DMS79 (cell line): Measurements from ENCODE around the gene ALDH7A1.

ENCODE experiments used
- DNase-seq: peaks from one replicate; lab custom pipeline; 2025; lab: John Stamatoyannopoulos, UW

ALDH7A1 gene

DNA sequence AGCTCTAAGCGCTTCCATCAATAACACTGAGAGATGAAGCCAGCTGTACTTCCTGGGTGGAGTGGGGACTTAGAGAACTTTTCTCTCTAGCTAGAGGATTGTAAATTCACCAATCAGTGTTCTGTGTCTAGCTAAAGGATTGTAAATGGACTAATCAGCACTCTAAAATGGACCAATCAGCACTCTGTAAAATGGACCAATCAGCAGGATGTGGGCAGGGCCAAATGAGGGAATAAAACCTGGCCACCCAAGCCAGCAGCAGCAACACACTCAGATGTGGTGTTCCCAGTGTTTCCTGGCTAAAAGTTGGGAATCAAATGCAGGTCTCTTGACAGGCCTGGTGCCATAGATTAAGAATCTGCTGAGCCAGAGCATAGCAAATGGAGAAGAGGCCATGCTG, 60.5 kb downstream of the ALDH7A1 start:
- no peak for DNase-seq

DNA sequence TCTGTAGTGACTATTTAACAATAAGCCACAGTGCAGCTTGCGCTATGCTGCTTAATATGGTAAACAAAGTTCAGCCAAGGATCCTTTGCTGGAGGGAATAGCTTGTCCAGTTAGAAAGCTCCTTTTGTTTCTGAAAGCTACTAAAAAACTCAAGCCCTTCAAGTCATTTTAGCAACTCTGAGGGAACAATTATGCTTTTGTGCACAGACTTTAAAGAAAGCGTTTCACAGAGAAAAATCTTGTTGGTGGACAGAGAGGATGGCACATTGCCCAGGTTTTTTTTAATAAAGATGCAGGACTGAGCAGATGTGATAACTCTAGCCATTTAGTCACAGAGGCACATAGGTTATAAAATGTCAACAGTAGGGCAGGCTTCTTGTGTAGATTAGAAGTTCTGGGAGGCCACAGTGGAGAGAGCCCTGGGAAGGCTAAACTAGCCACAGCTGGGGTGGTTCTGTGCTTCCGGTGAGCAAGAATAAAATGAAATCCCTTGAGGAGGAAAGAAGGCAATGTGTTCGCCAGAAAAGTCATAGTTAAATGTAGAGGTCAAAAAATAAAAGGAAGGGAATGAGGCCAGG, 63.4 kb downstream of the ALDH7A1 start:
- no peak for DNase-seq

DNA sequence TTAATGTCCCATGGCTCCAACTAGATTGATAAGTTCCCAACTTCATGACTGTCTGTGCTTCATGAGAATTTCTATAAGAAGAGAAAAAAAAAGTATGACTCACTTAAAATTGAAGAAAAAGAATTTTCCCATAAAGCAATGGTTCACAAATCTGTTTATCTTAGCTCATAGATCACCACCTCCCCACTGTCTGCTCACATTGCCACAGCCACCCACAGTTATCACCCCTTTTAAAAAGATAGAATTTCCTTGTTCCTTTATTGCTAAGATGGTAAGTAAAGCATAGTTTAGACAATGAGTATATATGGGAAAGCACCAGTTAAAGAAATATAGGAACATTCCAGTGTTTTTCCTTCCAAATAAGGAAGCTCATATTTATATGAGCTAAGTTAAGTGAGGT, 67.1 kb downstream of the ALDH7A1 start:
- DNase-seq: no peak

DNA sequence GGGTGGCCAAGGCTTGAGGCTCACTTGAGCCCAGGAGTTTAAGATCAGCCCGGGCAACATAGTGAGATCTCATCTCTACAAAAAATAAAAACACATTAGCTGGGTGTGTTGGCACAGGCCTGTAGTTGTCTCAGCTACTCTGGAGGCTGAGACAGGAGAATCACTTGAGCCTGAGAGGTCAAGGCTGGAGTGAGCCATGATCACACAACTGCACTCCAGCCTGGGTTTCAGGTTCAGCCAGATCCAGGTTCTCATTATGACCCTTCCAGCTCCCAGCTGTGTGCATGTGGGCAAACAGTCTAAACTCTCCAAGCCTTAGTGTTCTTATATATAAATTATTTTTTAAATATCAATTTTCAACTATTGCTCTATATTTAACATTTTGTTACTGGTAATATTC, 67.9 kb downstream of the ALDH7A1 start:
- no peak for DNase-seq

DNA sequence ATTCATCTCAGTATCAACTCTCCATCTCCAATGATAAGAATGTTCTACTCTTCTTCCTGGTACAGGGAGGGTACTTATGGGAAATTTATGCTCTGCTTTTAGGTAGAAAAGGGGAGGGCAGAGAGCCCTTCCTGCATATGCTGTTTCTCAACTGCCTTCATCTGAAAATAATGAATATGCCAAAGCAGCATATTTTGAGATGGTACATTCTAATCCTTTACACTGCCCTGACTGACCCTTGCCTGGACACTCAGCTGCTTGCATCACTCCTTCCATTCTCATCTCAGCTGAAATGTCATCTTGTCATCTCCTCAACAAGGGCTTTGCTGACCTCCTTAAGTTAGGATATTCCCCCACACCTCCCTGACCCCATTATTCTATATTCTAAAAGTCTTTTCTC, 68.5 kb downstream of the ALDH7A1 start:
- DNase-seq: no peak

DNA sequence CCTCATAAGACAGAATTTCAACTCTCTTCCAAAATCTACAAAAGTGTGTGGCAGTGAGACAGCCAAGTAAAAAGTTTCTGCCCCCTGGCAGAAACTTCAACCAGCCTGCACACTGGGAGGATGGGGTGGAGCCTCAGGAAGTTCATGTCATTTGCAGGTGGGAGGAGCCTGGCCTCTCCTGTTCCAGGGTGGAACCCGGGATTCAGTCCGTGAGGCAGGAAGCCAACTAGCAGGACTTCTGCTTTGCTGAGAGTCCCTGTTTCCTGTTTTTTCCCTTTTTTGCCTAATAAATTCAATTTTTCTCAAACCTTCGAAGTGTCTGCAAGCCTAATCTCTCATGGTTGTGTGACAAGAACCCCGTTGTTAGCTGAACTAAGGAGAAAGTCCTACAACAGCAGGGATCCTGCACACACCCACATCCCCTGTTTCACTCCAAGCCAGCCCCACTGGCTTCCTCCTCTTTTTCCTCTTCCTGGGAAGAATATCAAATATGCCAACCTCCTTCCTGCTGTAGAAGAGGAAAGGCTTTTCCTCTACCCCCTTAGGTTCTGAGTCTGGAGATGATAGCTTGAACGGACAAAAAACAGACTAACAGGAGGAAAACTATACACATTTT, 69.3 kb downstream of the ALDH7A1 start:
- no peak for DNase-seq

DNA sequence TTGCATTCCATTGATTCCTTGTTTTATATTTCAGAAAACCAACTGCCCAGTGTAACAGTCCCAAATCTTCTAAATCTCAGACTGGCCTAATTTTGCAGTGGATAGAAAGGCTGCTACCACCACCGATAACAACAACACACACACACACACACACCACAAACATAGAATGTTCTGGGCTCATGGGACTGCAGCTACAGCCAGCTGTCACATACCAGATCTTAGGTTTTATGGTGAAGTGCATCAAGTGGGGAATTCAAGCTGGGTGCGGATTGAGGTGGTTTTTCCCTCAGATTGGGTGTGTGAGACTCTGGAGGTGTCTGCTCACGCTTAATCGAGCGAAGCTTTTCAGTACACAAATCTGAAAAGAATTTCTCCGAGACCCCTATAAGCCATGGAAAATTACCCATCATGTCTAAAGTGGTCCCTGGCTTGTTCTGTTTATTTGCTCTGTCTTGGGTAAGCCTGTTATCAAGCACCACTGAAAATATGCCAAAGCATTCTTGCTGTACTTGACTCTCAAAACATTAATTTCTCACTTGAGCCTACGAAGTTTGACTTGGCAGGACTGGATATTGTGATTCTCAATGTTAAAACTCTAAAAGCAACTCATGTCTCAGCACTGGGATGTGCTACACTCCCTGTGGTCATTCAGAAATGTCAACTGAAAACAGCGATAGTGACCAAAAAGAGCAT, 71.1 kb downstream of the ALDH7A1 start:
- DNase-seq: peak; percentile 75

DNA sequence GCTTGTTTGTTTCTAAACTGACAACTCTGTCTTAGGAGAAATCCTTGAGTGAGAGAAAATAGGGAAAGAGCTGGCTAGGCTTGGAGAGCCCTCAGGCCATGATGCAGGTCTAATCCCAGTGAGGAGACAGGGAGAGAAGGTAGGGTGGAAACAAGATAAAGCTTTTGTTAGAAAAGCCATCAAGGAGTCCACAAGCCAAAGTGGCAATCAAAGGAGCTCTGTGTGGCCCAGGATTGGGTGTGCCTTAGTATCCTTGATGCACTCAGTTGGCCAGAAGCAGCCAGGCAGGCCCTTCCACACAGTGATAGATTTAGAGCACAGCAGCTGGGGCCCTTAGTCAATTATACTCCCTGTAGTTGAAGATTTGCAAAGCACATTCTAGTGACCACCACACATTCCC, 73.9 kb downstream of the ALDH7A1 start:
- no peak for DNase-seq

DNA sequence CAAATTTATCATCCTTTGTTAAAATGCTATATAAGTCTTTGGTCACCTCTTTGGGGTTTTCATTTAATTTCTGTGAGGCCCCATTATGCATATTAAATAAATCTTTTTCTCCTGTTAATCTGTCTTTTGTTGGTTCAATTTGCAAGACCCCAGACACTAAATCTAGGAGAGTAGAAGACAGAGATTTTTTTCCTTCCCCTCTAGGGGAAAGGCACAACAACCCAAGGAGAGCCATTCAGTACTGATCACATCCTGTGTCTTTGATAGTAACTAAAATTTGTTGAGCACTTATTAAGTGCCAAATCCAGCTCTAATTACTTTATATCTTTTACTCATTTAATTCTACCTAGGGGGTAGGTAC, 74.4 kb downstream of the ALDH7A1 start:
- no peak for DNase-seq

DNA sequence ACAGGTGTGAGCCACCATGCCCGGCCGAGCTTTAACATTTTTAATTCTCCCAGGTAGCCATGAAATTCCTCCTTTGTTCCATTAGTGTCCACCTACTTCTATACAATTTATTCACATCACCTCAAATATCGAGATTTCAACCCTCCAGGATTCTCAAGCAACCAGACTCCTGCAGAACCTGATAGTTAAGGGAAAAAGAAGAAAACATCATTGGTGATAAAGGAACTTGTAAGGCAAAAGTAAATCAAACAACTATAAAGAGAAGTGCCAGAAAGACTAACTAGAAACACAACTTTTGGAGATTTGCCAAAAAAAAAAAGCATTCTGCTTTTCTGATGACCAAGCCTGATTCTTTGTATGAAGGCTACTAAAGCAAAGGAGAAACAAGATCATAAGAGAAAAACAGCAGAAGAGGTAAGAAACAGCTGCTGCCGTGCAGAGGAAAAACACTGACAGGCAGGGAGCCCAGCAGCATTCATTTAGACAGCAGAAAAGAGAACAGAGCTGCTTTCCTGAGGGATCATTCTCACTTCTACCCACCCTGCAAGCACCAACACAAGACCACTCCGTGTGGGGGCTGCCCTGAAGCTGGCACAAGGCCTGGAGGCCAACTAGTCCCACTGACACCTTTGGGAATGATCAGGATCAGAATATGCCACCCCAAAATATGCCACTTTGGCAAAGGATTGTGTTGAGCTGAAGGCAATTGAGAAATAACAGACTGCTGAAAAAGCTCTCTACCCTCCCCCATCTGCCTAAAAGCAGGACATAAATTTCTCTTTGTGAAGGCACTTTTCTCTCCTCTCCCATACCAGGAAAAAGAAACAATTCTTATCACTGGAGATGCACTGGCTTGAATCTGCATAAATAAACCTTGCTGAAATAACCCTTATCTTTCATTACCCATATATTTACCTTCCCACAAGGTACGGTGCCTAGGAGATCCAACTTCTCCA, 75.1 kb downstream of the ALDH7A1 start:
- DNase-seq: peak; percentile 4

DNA sequence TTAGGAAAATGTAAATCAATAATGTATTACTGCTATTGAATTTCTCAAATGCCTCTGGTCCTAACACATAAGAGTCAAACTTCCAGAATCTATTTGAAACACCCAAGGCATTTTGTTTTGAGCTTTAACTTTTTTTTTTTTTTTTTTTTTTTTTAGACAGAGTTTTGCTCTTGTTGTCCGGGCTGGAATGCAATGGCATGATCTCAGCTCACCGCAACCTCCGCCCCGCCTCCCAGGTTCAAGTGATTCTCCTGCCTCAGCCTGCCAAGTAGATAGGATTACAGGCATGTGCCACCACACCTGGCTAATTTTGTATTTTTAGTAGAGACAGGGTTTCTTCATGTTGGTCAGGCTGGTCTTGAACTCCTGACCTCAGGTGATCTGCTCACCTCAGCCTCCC, 75.8 kb downstream of the ALDH7A1 start:
- peak; percentile 4 for DNase-seq

DNA sequence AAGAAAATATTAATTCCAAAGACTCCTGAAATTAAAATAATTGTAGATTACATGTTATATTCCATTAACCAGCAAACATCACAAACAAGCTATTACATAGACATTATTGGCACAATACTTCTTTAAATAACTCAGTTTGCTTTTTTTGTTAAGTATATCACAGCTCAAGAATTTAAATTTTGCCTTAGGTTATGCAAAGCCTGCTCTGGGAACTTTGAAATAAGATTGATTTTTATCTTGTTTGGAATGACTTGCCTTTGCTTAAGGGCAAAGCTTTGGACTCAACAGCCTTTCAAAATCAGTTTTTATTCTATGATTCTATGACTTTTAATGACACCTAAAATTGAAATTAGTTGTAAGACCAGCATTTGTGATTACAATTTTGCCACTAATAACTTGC, 78.2 kb downstream of the ALDH7A1 start:
- DNase-seq: no peak

DNA sequence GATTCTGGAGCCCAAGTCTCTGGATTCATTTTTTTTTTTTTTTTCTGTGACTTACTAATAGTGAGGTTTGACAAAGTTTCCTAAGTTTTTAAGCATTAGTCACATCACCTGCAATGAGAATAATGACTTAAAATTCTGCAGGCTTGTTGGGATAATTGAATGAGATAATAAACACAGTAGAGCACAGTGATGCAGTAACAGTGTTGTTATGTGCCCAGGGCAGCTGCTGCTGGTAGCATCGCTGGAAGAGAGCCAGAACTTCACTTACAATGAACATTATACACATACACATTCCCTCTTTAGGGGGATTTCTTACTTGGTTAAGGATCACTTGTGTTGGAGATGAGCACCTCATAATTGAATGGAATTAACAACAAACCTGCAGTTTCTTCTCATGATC, 78.9 kb downstream of the ALDH7A1 start:
- peak; percentile 11 for DNase-seq

DNA sequence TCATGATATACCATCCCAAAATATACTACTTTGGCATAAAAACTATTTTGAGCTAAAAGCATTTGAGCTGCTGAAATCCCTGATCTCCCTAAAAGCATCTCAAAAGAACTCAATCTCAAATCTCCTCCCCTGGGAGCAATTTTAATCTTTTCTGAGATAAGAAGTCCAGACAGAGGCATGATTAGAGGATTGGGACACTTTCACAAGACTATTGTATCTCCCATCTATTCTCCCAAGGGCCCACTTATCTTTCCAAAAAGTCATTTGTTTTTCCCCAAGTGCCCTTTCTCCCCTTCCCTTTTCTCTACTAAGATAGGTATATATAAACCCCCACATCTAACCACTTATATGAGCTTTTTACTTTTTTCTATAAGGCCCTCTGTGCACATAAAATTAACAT, 79.7 kb downstream of the ALDH7A1 start:
- no peak for DNase-seq

DNA sequence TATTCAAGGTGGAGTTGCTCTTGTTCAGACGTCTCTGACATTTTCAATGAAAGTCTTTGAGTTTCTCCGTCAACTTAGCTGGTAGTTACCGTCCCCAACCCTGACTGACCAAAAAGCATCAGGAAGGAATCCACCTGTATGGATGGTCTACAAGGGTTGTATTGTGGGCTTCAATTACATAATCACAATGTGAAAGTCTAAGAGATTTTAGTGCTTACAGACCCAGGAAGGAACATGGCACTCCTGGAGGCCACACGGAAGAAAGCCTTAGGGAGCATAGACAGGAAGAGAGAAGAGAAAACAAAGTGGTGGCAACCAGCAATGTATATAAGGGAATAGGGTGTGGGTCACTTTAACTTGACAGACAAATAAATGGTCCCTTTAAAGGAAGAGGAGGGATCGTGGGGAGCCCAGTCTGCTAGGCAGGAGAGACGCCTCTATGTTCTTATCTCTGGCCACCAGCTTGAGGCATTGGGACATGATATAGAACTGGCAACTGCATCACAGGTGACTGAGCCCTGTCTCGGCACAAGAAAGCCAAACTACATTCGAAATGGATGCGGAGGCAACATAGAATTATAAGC, 80.4 kb downstream of the ALDH7A1 start:
- DNase-seq: no peak

DNA sequence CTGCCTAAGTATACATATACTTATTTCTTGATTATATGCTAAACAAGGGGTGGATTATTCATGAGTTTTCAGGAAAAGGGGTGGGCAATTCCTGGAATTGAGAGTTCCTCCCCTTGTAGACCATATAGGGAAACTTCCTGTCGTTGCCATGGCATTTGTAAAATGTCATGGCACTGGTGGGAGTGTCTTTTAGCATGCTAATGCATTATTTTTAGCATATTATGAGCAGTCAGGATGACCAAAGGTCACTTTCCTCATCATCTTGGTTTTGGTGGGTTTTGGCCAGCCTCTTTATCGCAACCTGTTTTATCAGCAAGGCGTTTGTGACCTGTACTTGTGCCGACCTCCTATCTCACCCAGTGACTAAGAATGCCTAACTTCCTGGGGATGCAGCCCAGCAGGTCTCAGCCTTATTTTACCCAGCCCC, 80.9 kb downstream of the ALDH7A1 start:
- no peak for DNase-seq

DNA sequence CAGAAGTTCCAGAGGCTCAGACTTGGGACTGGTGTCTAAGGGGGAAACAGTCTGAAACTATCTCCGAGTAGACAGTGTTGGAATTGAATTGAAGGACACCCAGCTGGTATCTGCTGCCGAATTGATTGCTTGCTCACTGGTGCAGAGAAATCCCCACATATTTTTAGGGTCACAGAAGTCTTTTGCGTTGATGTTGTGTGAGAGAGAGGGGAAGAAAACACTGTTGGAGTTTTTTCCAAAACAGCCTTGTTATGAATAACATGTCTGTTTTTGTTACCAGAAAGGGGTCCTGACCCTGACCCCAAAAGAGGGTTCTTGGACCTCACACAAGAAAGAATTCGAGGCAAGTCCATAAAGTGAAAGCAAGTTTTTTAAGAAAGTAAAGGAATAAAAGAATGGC, 81.3 kb downstream of the ALDH7A1 start:
- DNase-seq: no peak

DNA sequence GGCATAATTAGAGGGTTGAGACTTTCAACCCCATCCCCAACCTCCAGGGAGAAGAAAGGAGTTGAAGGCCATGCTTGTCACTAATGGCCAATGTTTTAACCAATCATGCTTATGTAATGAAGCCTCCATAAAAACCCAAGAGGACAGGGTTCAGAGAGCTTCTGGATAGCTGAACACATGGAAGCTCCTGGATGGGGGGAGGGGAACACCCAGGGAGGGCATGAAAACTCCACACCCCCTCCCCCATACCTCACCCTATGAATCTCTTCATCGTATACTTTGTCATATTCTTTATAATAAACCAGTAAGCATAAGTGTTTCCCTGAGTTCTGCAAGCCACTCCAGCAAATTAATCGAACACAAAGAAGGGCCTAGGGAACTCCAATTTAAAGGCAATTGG, 81.7 kb downstream of the ALDH7A1 start:
- no peak for DNase-seq

DNA sequence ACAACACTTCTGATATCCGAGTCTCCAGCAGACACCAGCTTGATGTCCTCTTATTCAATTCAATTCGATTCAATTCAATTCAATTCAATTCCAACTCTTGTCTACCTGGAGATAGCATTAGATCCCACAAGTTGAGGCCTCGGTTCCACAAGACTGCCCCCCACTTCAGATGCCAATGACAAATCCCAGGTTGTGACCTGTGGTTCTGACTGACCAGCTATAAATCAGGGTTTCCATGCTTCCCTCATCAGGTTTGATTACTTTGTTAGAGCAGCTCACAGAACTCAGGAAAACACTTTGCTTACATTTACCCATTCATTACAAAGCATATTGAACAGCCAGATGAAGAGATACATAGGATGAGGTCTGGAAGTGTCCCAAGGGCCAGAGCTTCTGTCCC, 82.6 kb downstream of the ALDH7A1 start:
- no peak for DNase-seq

DNA sequence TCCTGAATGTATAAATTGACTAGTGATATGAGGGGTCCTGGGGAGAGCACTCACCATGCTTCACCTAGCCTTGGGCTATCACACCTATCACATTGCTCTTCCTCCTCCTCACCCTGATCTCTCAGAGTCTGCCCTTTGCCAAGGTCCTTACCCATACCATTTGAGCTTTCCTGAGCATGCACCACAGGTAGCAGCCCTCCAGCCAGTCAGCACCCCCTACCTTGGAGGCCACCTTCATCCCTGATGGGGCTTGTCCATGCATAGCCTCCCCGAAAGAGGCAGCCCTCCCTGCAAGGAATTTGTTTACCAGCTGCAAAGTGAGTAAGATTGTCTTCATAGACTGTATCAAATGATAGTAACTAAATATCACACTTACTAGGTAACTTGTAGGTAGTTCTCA, 83.1 kb downstream of the ALDH7A1 start:
- no peak for DNase-seq

DNA sequence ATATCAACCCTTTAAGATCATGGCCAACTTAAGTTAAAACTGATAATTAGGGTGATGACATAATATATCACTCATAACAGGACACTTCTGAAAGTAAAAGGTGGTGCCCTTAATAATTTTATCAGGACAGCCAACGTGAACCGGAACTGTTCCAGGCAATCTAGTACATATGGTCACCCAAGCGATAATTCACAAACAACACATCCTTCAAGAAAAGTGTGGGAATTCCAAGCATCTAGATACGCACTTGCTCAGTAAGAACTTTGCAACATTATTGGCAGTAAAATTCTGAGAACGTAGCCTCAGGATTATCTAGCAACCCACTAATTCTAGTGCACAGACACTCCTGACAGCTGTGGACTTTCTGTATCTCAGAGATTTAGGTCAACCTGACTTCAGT, 85.7 kb downstream of the ALDH7A1 start:
- DNase-seq: no peak

DNA sequence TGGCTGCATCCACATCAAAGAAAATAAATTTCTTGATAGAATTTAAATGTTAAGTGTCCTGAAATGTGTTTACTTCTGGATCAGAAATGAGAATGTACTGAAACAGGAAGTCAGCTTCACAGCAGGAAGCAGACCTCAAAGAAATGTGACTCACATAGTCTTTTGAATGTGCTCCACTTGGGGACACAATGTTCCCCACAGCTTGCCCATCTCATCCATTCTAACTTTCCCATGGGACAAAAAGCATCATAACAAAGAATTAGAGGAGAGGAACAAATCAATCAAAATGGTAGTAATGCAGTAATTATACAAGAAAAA, 86.1 kb downstream of the ALDH7A1 start:
- no peak for DNase-seq
